ENCODE results near the gene PTPN4. TPM values are rescaled to one million over a fixed set of nuclear protein-coding genes. Genes with fewer than 3 reads are reported as not detected.

The PTPN4 gene
- total and polyA plus RNA-seq, 9 of the 15 experiments (the other 6 are each of a cell fraction or from before 2014, with no cell fraction given) = 5.0 to 32.8 (median 27.3) TPM

DNA sequence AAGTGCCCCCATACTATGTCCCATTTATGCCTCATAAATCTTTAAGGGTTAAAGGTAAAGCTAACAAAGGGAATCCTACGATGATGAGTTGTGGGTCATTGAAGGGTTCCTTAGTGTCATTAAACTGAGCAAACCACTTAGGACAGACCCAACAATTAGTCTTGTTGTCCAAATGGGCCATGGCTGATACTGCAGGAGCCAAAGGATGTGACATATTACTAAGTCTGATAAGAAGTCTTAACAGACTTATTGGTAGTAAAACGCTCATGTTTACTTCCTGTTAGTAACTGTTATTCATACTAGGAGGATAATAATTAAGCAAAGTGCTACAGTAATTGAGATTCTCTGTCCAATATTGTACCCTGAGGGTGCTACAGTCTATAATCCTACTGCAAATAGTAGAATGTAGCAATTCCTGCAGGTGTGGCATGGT lies 96.8 kb downstream of the PTPN4 start:
- CTCF ChIA-PET (ENCODE audit: low intra/inter-chr PET ratio) = no interaction called here
- Histone ChIP-seq H3K9me1 (ENCODE audit: control insufficient read depth, insufficient read depth, low read length) (no peaks in the 10 kb centered on the region), H3K4me1 (replicated peaks in 1 of 2; ENCODE audit: control insufficient read depth in 2 of 2, insufficient read depth in 2 of 2, low read length in 2 of 2) (peaks cover 0 to 18% of the 10 kb centered on the region in 2 experiments; a peak in 4 of 5 replicates), H3K27ac (ENCODE audit: extremely low read depth, low read depth, low read length) (peak overlapping the region; percentile 74), H3K4me3 (no peak overlapping the region), H2AFZ (ENCODE audit: low read depth, low read length) (peak overlapping the region; percentile 28; the same call in 1 of the 2 replicates), H3K79me2 (ENCODE audit: control insufficient read depth, insufficient read depth, low read length) (peaks cover 21% of the 10 kb centered on the region; the same call in 2 of the 3 replicates), H3K9ac (ENCODE audit: insufficient read depth in 1 of 2, low read depth in 2 of 2, low read length in 2 of 2) (0 out of 4 replicates have a peak overlapping the region, but pooled peaks of 1 of the 2 experiments have one; percentile 22), H3K9me3 (replicated peaks; ENCODE audit: control insufficient read depth, insufficient read depth, low read depth, low read length) (peaks cover 5% of the 10 kb centered on the region; the same call in 1 of the 2 replicates), H3K27me3 (ENCODE audit: control insufficient read depth in 2 of 2, insufficient read depth in 2 of 2, low read length in 2 of 2) (no peaks in the 10 kb centered on the region), H3K4me2 (ENCODE audit: insufficient read depth, low read length) (peak overlapping the region; percentile 59), H3K36me3 (ENCODE audit: control insufficient read depth, insufficient read depth, low read length) (no peaks in the 10 kb centered on the region), H4K20me1 (replicated peaks; ENCODE audit: control insufficient read depth, insufficient read depth, low read length) (no peaks in the 10 kb centered on the region)
- intact Hi-C loops (cut with micrococcal nuclease) (no loop called here), in situ Hi-C loops (cut with MboI) (no loop called here)
- ATAC-seq (peak; percentile 76), FAIRE-seq (peak; percentile 70), DNase-seq (ENCODE audit: extremely low read depth in 1 of 4, low spot score in 3 of 4) (peak in 2 of 4 experiments; percentile 23 to 60)
- no TSS peak for BruUV-seq (replicated peaks)
- POLR2A ChIA-PET = no interaction called here
- 0% methylated on average over 2 of the region's 2 CpGs for WGBS (ENCODE audit: insufficient coverage, low coverage, missing lambda C conversion rate)
- TF ChIP-seq NKRF (IDR thresholded peaks at IDR 0.05; ENCODE audit: borderline replicate concordance) = no peak
- no peak for TF ChIP-seq ZNF764 (CRISPR knock-in tag; IDR thresholded peaks at IDR 0.05; ENCODE audit: low read depth)
- peak; percentile 68 for TF ChIP-seq MEIS2 (IDR thresholded peaks at IDR 0.05; ENCODE audit: partially characterized antibody)
- peak; percentile 41; the same call in 1 of the 2 replicates for TF ChIP-seq STAT5A (IDR thresholded peaks at IDR 0.05; ENCODE audit: borderline replicate concordance, low read length)
- TF ChIP-seq PKNOX1 (IDR thresholded peaks at IDR 0.05) = peak; percentile 16; the same call in 1 of the 2 replicates
- no peak for TF ChIP-seq KLF6 (CRISPR knock-in tag; IDR thresholded peaks at IDR 0.05; ENCODE audit: borderline replicate concordance)
- TF ChIP-seq NR4A1 (CRISPR knock-in tag; IDR thresholded peaks at IDR 0.05) = no peak
- no peak for TF ChIP-seq NR4A1 (tag; IDR thresholded peaks at IDR 0.05)
- TF ChIP-seq ZNF584 (CRISPR knock-in tag; IDR thresholded peaks at IDR 0.05; ENCODE audit: low read depth) = 0 out of 2 replicates have a peak, but pooled peaks have one; percentile 65
- peak; percentile 54 for TF ChIP-seq NR2C1 (IDR thresholded peaks at IDR 0.05)
- peak; percentile 74 for TF ChIP-seq NR2C1 (tag; IDR thresholded peaks at IDR 0.05)

Measured in K562 (cell line).